Activated CD4-positive, alpha-beta T cell treated with anti-CD3 and anti-CD28 coated beads for 24 hours (primary cell): ENCODE results near the gene FCAMR.

Experiments
- DNase-seq, 2 donors: peaks; one replicate each; pipeline ENCODE4 v3.0.0-alpha.2; 2020; ENCODE audit warnings: low read depth in 2 of 2

Gene FCAMR

GRCh38 chr1:206998816-206999215, 28.6 kb upstream of the FCAMR start:
- DNase-seq: no peak

DNA sequence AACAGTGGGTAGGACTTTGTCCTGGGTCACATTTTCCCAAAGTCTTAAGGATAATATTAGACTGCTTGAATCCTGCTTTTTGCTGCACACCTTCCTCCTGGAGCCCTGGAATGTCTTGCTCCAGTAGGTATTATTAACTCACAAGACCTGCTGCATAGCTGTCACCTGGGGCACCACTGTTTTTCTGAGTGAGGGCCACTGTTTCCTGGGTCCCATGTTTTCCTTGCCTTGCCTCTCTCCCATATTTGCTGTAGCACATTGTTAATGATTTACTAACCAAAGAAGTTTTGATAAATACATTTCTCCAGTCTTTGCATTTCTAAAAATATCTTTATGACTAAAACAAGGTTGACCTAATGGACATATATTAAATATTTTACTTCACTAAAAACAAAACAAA, 22.5 kb upstream of the FCAMR start:
- DNase-seq: no peak

DNA sequence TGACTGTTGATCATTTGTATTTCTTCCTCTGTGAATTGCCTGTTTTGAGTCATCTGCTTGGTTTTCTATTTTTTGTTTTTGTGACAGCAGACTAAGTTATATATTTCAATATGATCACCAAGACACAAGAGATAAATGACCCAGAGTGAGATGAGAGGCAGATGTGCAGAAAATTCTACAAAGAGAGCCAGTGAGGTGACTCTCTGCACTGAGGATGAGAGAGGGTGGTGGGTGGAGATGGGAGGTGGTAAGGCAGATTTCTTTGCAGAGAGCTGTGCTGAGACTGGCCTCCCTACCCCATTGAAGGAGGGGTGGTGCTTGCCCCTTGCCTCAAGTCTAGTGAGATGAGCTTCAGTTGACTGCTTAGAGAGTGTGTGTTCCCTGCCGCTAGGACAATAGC, 17.6 kb upstream of the FCAMR start:
- DNase-seq: no peak

DNA sequence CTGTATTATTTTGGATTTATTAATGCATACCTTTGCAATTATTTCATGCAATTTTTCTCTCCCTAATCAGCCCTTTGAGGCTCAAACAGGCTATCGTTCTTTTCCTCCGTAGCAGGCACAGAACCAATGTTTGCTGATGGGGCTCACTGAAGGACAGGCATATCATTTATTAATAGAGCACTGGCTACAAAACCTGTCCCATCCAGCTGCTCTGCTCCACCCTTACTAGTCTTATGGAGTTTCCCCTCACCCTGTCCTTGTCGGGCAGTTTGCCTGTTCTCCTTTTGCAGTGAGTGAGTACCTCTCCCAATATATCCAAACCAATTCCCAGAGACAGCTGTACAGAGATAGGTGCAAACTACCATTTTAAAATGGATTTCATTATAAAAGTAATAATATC, 16.6 kb upstream of the FCAMR start:
- DNase-seq: no peak

GRCh38 chr1:206986402-206986801, 16.1 kb upstream of the FCAMR start:
- DNase-seq: no peak

GRCh38 chr1:206985162-206985749, 15.0 kb upstream of the FCAMR start:
- DNase-seq: no peak

DNA sequence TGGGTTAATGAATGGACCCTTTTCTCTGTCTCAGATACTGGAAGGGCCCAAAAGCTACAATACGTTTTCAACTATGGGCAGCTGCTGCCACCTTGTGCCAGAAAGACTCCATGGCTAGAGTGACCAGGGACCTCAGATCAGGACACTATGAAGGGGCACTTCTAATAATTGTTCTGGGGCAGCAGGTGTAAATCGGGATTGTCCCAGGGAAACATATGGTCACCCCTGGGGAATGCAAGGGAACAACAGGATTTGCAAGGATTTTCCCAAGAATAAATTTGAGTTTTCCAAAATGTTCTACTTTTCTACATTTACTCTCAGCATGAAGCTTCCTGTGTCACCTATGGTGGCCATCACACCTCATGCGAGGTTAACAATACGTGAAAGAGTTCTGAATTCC, 12.0 kb upstream of the FCAMR start:
- peak; percentile 21 to 29 for DNase-seq

GRCh38 chr1:206979379-206980043, 9.3 kb upstream of the FCAMR start:
- DNase-seq: no peak

DNA sequence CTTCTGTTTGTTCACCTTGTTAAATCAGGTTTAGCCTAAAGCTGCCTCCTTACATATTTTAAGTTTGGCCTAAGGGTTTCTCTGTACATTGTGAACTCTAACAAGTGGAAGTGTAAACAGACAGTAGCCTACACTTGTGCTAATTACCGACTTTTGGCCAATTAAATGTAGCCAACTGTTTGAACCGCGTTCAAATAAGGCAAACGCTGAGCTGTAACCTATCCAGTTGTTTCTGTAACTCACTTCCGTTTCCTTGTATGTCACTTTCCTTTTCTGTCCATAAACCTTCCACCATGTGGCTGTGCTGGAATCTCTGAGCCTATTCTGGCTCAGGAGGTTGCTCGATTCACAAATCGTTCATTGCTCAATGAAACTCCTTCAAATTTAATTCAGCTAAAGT, 8.0 kb upstream of the FCAMR start:
- no peak for DNase-seq

GRCh38 chr1:206975306-206975705, 5.0 kb upstream of the FCAMR start:
- DNase-seq: no peak

DNA sequence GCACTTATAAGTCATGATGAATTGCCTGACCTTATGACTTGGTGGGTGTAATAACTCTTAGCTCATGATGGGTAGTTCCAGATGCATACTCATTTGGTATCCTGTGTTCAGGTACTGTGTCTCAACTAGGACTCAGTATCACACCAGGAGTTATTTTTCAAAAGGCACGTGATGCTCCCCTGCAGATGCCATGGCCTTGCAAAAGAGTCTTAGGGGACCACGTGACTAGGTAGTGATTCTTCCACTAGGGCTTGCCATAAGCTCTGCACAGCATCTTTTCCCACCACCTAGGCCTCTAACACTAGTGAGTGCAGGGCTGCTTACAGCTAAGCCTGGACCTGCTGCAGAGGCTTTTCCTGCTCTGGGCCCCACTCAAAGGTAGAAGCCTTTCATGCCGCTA, 3.9 kb upstream of the FCAMR start:
- no peak for DNase-seq

DNA sequence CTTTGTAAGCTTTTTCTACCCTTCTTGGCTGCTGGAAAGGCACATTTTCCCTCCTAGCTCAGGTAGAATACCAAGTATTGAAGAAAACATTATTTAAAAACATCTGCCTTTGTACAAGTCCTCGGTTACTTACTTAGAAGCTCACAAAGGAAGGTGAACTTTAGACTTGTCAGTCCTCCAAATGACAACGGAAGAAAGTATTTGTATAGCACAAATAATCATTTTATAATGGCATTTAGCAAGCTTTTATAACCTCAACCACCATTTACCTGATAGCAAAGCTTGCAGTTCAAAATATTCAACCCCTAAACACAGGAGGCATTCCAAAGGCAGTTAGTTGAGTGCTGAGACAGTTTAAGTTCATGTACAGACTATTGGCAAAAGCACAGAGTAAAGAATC, 2.5 kb upstream of the FCAMR start:
- no peak for DNase-seq

DNA sequence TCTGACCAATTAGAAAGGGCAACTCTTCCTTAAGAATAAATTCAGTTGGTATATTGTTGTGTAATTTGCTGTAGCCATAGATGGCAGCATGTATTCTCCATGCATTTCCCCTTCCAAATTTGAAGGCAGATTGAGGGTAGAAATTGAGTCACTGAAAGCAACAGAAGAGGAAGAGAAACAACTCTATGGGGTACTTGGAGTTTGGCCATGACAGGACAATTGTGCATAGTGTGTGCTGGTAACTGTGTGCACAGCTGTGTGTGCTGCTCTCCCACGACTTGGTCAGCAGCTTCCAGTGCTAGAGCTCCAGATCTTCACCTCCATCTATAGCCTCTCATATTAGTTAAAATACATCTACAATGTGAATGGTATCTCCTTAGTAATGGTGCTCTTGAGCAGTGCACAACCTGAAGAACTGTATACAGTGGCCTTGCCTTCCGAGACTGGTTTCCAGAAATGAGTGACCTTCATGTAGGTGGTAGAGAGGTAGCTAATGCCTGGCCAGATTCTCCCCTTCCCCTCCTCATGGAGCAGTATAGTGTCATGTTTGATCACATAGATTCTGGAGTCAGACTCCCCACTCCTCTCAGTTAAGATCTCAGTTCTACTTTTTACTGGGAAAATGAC, 882 bp upstream of the FCAMR start:
- no peak for DNase-seq

DNA sequence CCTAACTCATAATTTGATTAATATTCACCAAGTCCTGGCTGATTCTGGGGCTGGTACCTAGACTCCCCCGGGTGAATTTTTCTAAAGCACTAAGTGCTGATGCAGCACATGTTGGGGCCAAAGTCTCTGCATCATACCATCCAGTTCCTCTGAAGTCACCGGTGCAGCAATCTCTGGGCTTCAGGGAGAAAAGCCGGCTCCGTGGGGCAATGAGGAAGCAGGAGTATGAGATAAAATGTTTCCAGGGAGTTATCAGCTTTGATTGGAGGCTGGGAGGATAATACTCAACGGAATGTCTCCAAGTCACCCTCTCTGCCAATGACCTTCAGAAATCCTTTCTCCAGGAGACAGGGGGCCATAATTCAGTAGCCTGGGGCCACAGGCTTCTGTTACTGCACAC, 1.2 kb downstream of the FCAMR start:
- DNase-seq: no peak

DNA sequence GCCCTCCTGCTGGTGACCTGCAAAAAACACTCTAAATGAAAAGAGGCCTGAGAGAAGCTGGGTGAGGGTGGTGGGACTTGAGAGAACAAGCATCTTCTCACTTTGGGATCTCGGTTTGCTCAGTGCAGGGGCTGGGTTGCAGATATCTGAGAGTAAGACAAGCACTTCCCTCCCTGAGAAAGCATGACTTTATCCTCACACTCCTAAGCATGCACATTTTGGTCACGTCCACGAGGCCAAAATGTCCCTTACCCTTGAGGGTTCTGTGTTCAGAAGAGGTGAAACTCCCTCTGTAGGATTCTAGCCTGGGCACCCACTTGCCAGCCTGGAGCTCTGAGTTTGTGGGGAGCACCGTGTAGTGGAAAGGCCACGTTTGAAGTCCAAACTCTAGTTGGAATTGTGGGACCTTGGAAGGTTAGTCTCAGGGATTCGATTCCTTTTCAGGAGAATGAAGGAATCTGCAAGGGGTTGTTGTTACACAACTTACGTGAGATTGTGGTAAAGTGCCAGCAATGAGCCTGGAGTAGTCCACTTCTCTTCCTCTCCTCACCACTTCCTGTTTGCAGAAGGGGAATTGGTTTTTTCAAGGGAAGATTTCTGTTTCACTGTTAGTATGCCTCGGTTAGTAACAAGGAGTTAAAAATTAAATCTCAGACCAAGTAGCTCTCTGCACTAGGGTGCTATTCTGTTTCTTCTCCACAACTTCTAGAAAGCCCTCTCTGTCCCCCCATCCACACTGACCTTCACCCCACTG, 3.0 kb downstream of the FCAMR start:
- no peak for DNase-seq

GRCh38 chr1:206965781-206966180, 4.5 kb downstream of the FCAMR start:
- no peak for DNase-seq

- DNase-seq: no peak
Observed at GRCh38 chr1:206963740-206964139, 6.5 kb downstream of the FCAMR start.

DNA sequence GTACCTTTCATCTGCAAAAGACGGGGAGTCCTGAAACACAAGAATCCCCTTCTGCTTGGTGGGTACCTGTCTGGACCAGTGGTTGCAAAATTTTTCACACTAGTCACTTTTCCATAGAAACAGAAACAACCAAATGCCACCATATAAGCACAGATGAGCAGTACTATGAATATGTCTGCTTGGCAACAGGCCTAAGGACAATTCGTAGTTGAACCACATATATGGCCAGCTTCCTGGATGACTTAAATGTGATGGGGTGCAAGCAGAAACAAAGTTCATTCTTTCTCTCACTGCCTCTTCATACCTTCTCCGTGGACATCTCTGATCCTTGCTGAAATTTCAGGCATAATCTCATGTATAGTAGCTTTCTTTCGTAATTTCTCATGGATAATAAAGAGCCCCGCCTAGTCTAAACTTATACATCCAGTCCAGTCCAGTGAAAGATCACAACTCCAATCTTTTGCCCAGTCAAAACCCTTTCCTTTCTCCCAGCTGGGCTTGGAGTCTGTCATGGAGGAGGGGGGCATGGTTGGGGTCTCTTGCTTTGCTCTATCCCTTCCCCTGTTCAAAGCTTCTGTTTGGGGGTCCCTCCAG, 7.0 kb downstream of the FCAMR start:
- no peak for DNase-seq

GRCh38 chr1:206962272-206962671, 8.0 kb downstream of the FCAMR start:
- no peak for DNase-seq

- no peak for DNase-seq
Observed at GRCh38 chr1:206961668-206962067, 8.6 kb downstream of the FCAMR start.

- DNase-seq: no peak
Observed at GRCh38 chr1:206960676-206961386, 9.4 kb downstream of the FCAMR start.

- DNase-seq: no peak
Observed at GRCh38 chr1:206958144-206958543, 12.1 kb downstream of the FCAMR start.
